ENCODE data around the gene PPP4C. TPM values are rescaled to one million over a fixed set of nuclear protein-coding genes. Genes with fewer than 3 reads are reported as not detected.
"Not testable (repeated sequence)": the region's sequence is repeated elsewhere in the genome, so short reads cannot be mapped to it uniquely, and the experiment has no call there.

PPP4C gene
- polyA plus RNA-seq, 4 donors = 93.0 to 145 (median 122) TPM

DNA sequence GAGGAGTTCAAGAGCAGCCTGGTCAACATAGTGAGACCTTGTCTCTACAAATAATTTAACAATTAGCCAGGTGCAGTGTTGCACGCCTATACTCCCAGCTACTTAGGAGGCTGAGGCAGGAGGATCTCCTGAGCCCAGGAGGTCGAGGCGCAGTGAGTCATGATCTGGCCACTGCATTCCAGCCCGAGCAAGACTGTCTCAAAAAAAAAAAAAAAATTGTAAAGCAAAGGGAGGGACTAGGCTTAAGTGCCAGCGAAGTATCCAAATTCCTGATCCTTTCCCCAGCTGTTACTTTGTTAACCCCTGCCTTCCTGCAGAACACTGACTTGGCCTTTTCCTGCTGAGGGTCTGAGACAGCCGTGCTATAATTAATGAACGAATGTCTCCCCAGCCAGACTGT lies 34.9 kb downstream of the PPP4C start:
- H3K36me3 ChIP-seq (ENCODE audit: control insufficient read depth in 3 of 3, insufficient read depth in 2 of 3, low read depth in 1 of 3, low read length in 3 of 3) = peaks cover 6 to 95% (median 22%) of the 10 kb centered on the region in 3 donors
- FAIRE-seq = no peak
- DNase-seq = no peak
- peaks cover 0 to 28% (median 3%) of the 10 kb centered on the region in 3 donors for H3K4me1 ChIP-seq (ENCODE audit: control insufficient read depth in 3 of 3, insufficient read depth in 2 of 3, low read depth in 1 of 3, low read length in 2 of 3)
- H3K27ac ChIP-seq (ENCODE audit: low read depth in 1 of 3, low read length in 2 of 3) = no peak overlapping the region
- no peaks in the 10 kb centered on the region for H3K27me3 ChIP-seq (ENCODE audit: control insufficient read depth in 3 of 3, insufficient read depth in 3 of 3, low read length in 3 of 3)
- H3K4me3 ChIP-seq (ENCODE audit: low read depth in 1 of 3, low read length in 3 of 3) = no peak overlapping the region
- H3K9me3 ChIP-seq (ENCODE audit: control insufficient read depth in 2 of 2, insufficient read depth in 1 of 2, low read depth in 1 of 2, low read length in 1 of 2) = no peaks in the 10 kb centered on the region
- 68 to 81% (median 71%) methylated on average over 7 of the region's 7 CpGs for WGBS, 3 donors

DNA sequence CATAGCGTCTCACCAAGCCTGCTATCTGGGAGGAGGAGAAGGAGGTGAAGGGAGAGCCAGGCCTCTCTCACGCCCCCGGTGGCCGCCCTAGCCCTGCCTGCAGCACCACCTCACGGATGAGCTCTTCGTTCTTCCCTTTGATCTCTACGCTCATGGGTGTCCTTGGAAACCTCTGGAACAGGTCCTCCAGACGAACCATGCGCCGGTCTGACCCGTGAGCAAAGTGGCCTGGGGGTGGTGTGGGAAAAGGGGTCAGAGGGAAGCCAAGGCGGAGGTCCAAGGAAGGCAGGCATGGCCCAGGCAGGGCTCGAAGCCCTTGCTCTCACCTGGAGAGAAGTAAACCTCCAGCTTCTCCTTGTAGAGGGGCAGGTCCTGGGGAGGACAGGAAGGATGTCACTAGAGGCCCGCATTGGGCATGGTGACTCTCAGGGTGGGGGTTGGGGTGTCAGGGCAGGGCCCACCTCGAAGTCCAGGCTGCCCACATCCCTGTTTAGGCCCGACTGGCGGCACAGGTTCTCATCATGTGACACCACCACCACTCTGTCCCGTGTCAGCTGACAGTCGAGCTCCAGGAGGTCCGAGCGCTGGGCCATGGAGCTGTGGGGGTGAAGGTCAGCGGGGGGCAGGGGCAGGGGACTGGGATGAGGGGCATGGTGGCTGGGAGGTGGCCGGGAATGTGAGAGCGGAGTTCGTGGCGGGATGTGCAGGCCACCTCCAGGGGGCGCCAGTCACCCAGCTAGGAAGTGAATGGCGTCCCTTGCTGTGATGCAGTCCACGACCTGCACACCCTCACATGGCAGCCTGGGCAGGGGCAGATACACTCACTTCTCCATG lies 36.6 kb downstream of the PPP4C start:
- Histone ChIP-seq H3K36me3 (ENCODE audit: control insufficient read depth in 3 of 3, insufficient read depth in 2 of 3, low read depth in 1 of 3, low read length in 3 of 3) (peaks cover 7 to 96% (median 28%) of the 10 kb centered on the region in 3 donors), H3K27me3 (ENCODE audit: control insufficient read depth in 3 of 3, insufficient read depth in 3 of 3, low read length in 3 of 3) (no peaks in the 10 kb centered on the region), H3K27ac (ENCODE audit: low read depth in 1 of 3, low read length in 2 of 3) (no peak overlapping the region), H3K4me1 (ENCODE audit: control insufficient read depth in 3 of 3, insufficient read depth in 2 of 3, low read depth in 1 of 3, low read length in 2 of 3) (peaks cover 3 to 46% (median 4%) of the 10 kb centered on the region in 3 donors), H3K4me3 (ENCODE audit: low read depth in 1 of 3, low read length in 3 of 3) (no peak overlapping the region), H3K9me3 (ENCODE audit: control insufficient read depth in 2 of 2, insufficient read depth in 1 of 2, low read depth in 1 of 2, low read length in 1 of 2) (no peaks in the 10 kb centered on the region)
- DNase-seq (peak; percentile 69 to 79), FAIRE-seq (no peak)
- 76 to 81% (median 80%) methylated on average over 27 to 29 of the region's 29 CpGs for WGBS, 3 donors

GRCh38 chr16:30113031-30113710 lies 37.4 kb downstream of the PPP4C start, which contains the start of gene GDPD3:
Gene GDPD3 (minus strand): TSS chr16:30113537. CDS start chr16:30113478, 59 bp downstream.
- H3K36me3 ChIP-seq (ENCODE audit: control insufficient read depth in 3 of 3, insufficient read depth in 2 of 3, low read depth in 1 of 3, low read length in 3 of 3) = peaks cover 12 to 96% (median 28%) of the 10 kb centered on the region in 3 donors
- no peak for FAIRE-seq
- no peaks in the 10 kb centered on the region for H3K27me3 ChIP-seq (ENCODE audit: control insufficient read depth in 3 of 3, insufficient read depth in 3 of 3, low read length in 3 of 3)
- DNase-seq = peak in 1 of 2 donors; percentile 85
- peaks cover 3 to 53% (median 10%) of the 10 kb centered on the region in 3 donors for H3K4me1 ChIP-seq (ENCODE audit: control insufficient read depth in 3 of 3, insufficient read depth in 2 of 3, low read depth in 1 of 3, low read length in 2 of 3)
- no peaks in the 10 kb centered on the region for H3K9me3 ChIP-seq (ENCODE audit: control insufficient read depth in 2 of 2, insufficient read depth in 1 of 2, low read depth in 1 of 2, low read length in 1 of 2)
- H3K4me3 ChIP-seq (ENCODE audit: low read depth in 1 of 3, low read length in 3 of 3) = no peak within 1 kb of the TSS
- peak within 1 kb of the TSS; percentile 60 to 77 (median 76) for H3K27ac ChIP-seq (ENCODE audit: low read depth in 1 of 3, low read length in 2 of 3)
- WGBS, 3 donors = 40 to 59% (median 42%) methylated on average over 18 to 20 of the region's 20 CpGs

GRCh38 chr16:30113711-30114333 lies 38.0 kb downstream of the PPP4C start:
- Histone ChIP-seq H3K4me1 (ENCODE audit: control insufficient read depth in 3 of 3, insufficient read depth in 2 of 3, low read depth in 1 of 3, low read length in 2 of 3) (peaks cover 3 to 54% (median 10%) of the 10 kb centered on the region in 3 donors), H3K9me3 (ENCODE audit: control insufficient read depth in 2 of 2, insufficient read depth in 1 of 2, low read depth in 1 of 2, low read length in 1 of 2) (no peaks in the 10 kb centered on the region), H3K4me3 (ENCODE audit: low read depth in 1 of 3, low read length in 3 of 3) (no peak overlapping the region), H3K27ac (ENCODE audit: low read depth in 1 of 3, low read length in 2 of 3) (peak overlapping the region; percentile 60 to 76 (median 66)), H3K36me3 (ENCODE audit: control insufficient read depth in 3 of 3, insufficient read depth in 2 of 3, low read depth in 1 of 3, low read length in 3 of 3) (peaks cover 12 to 98% (median 28%) of the 10 kb centered on the region in 3 donors), H3K27me3 (ENCODE audit: control insufficient read depth in 3 of 3, insufficient read depth in 3 of 3, low read length in 3 of 3) (no peaks in the 10 kb centered on the region)
- FAIRE-seq (no peak), DNase-seq (no peak)
- 84 to 89% (median 88%) methylated on average over 18 to 20 of the region's 20 CpGs for WGBS, 3 donors

DNA sequence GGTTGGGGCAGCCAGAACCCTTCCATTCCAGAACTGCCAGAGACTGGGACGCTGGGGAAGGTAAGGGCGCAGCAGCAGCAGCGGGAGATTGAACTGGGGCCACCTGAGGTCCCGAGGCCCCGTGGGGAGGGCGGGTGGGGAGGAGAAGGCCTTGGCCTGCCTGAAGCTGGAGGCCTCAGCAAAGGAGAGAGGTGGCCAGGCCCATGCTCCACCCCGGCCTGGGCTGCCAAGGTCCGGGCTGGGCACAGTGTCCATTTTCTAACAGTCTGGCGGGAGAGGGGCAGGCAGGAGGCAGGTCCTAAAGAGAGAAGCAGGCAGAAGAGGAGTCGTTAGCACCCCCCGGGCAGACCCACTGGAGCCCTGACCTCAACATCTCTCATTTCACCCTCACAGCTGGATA lies 38.6 kb downstream of the PPP4C start:
- no peak for FAIRE-seq
- Histone ChIP-seq H3K4me3 (ENCODE audit: low read depth in 1 of 3, low read length in 3 of 3) (no peak overlapping the region), H3K27ac (ENCODE audit: low read depth in 1 of 3, low read length in 2 of 3) (peak overlapping the region; percentile 69 to 77 (median 76)), H3K36me3 (ENCODE audit: control insufficient read depth in 3 of 3, insufficient read depth in 2 of 3, low read depth in 1 of 3, low read length in 3 of 3) (peaks cover 12 to 98% (median 28%) of the 10 kb centered on the region in 3 donors), H3K4me1 (ENCODE audit: control insufficient read depth in 3 of 3, insufficient read depth in 2 of 3, low read depth in 1 of 3, low read length in 2 of 3) (peaks cover 3 to 60% (median 10%) of the 10 kb centered on the region in 3 donors), H3K9me3 (ENCODE audit: control insufficient read depth in 2 of 2, insufficient read depth in 1 of 2, low read depth in 1 of 2, low read length in 1 of 2) (no peaks in the 10 kb centered on the region), H3K27me3 (ENCODE audit: control insufficient read depth in 3 of 3, insufficient read depth in 3 of 3, low read length in 3 of 3) (no peaks in the 10 kb centered on the region)
- 65 to 77% (median 66%) methylated on average over 11 of the region's 11 CpGs for WGBS, 3 donors
- DNase-seq = no peak

DNA sequence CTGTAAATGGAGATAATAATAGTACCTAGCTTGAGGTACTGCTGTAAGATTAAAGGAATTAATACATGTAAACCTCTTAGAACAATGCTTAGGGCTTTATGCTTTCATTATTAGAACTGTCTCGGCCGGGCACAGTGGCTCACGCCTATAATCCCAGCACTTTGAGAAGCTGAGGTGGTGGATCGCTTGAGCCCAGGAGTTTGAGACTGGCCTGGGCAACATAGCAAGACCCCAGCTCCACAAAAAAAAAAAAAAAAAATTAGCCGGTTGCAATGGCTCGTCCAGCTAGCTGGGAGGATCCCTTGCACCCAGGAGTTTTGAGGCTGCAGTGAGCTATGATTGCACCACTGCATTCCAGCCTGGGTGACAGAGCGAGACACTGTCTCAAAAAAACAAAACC lies 39.0 kb downstream of the PPP4C start:
- not testable (repeated sequence) for FAIRE-seq; H3K27me3 ChIP-seq (ENCODE audit: control insufficient read depth in 3 of 3, insufficient read depth in 3 of 3, low read length in 3 of 3); H3K4me3 ChIP-seq (ENCODE audit: low read depth in 1 of 3, low read length in 3 of 3); DNase-seq; H3K9me3 ChIP-seq (ENCODE audit: control insufficient read depth in 2 of 2, insufficient read depth in 1 of 2, low read depth in 1 of 2, low read length in 1 of 2)
- 44 to 67% (median 55%) methylated on average over 6 to 7 of the region's 7 CpGs for WGBS, 3 donors
- Histone ChIP-seq H3K4me1 (ENCODE audit: control insufficient read depth in 3 of 3, insufficient read depth in 2 of 3, low read depth in 1 of 3, low read length in 2 of 3) (peaks cover 3 to 64% (median 10%) of the 10 kb centered on the region in 3 donors), H3K36me3 (ENCODE audit: control insufficient read depth in 3 of 3, insufficient read depth in 2 of 3, low read depth in 1 of 3, low read length in 3 of 3) (peaks cover 12 to 98% (median 26%) of the 10 kb centered on the region in 3 donors), H3K27ac (ENCODE audit: low read depth in 1 of 3, low read length in 2 of 3) (peak overlapping the region; percentile 69 to 77 (median 75))

GRCh38 chr16:30115238-30115637 lies 39.4 kb downstream of the PPP4C start:
- Histone ChIP-seq H3K4me1 (ENCODE audit: control insufficient read depth in 3 of 3, insufficient read depth in 2 of 3, low read depth in 1 of 3, low read length in 2 of 3) (peaks cover 3 to 68% (median 10%) of the 10 kb centered on the region in 3 donors), H3K9me3 (ENCODE audit: control insufficient read depth in 2 of 2, insufficient read depth in 1 of 2, low read depth in 1 of 2, low read length in 1 of 2) (no peaks in the 10 kb centered on the region), H3K36me3 (ENCODE audit: control insufficient read depth in 3 of 3, insufficient read depth in 2 of 3, low read depth in 1 of 3, low read length in 3 of 3) (peaks cover 12 to 98% (median 26%) of the 10 kb centered on the region in 3 donors), H3K27ac (ENCODE audit: low read depth in 1 of 3, low read length in 2 of 3) (peak overlapping the region; percentile 69 to 77 (median 75)), H3K4me3 (ENCODE audit: low read depth in 1 of 3, low read length in 3 of 3) (no peak overlapping the region), H3K27me3 (ENCODE audit: control insufficient read depth in 3 of 3, insufficient read depth in 3 of 3, low read length in 3 of 3) (no peaks in the 10 kb centered on the region)
- DNase-seq (peak; percentile 94 to 98), FAIRE-seq (no peak)
- WGBS, 3 donors = 12 to 60% (median 29%) methylated on average over 6 to 7 of the region's 7 CpGs

All from small intestine (tissue), 7 donors.